ENCODE measurements around the gene ORC3. TPM values are rescaled to one million over a fixed set of nuclear protein-coding genes. Genes with fewer than 3 reads are reported as not detected.

ORC3 gene
- total and polyA plus RNA-seq, 8 donors = 19.3 to 43.5 (median 36.7) TPM

DNA sequence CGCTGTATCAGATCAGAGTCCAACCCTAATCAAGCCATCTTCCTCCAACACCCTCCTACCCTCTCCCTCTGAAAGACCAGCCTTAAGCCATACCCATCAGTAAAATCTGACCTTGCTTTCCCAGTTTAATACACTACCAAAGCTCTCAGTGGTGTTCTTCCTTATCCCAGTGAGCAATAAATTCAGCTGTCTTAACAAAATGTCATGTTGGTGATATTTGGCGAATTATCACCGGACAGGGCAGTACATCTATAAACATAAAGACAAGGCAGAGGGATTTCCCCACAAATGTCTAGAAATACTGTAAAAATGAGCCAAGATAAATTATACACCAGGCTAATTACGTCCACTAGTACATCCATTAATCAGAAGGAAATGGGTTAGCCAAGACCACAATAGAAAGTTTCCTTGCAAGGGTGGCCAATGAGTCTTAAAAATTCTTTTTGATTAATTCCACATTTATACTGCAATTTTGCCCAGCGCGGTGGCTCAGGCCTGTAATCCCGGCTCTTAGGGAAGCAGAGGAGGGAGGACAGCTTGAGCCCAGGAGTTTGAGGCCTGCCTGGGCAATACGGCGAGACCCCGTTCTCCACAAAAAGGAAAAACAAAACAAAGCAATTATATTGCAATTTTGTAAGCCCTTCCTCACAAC, 1.1 kb upstream of the ORC3 start:
- Histone ChIP-seq H3K9me3 (no peaks in the 10 kb centered on the region), H3K4me1 (peaks cover 17 to 46% of the 10 kb centered on the region in 2 donors), H3K27me3 (no peaks in the 10 kb centered on the region), H3K27ac (peak overlapping the region; percentile 84 to 85), H3K36me3 (peaks cover 0 to 8% of the 10 kb centered on the region in 2 donors), H3K4me3 (peak overlapping the region; percentile 80 to 97)
- TF ChIP-seq, protein P1, sequence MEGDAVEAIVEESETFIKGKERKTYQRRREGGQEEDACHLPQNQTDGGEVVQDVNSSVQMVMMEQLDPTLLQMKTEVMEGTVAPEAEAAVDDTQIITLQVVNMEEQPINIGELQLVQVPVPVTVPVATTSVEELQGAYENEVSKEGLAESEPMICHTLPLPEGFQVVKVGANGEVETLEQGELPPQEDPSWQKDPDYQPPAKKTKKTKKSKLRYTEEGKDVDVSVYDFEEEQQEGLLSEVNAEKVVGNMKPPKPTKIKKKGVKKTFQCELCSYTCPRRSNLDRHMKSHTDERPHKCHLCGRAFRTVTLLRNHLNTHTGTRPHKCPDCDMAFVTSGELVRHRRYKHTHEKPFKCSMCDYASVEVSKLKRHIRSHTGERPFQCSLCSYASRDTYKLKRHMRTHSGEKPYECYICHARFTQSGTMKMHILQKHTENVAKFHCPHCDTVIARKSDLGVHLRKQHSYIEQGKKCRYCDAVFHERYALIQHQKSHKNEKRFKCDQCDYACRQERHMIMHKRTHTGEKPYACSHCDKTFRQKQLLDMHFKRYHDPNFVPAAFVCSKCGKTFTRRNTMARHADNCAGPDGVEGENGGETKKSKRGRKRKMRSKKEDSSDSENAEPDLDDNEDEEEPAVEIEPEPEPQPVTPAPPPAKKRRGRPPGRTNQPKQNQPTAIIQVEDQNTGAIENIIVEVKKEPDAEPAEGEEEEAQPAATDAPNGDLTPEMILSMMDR (IDR thresholded peaks at IDR 0.05) = no peak
- intact Hi-C loops (cut with DNase I) = no loop called here
- ATAC-seq (peak; percentile 21), DNase-seq (no peak)

DNA sequence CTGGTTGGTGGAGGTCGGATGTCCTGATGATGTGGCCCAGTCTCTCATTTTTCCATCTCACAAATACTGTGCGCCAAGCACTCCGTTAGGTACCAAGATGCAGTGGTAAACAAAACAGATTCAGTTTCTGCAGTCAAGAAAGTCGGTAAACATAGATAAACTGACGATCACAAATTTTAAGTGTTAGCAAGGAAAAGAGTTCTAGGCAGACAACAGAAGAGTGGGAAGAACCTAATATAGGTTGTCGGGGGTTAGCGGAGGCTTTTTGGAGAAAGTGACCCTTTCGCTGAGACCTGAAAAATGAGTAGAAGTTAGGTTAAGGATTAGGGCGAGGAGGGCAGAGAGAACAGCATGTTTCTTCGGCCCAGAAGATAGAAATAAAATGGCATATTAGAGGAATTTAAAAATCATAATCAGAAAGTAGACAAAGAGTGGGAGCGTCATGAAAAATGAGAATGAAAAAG, 514 bp downstream of the ORC3 start:
- Histone ChIP-seq H3K27me3 (no peaks in the 10 kb centered on the region), H3K36me3 (peaks cover 0 to 23% of the 10 kb centered on the region in 2 donors), H3K4me3 (peak overlapping the region; percentile 80 to 97), H3K27ac (peak overlapping the region; percentile 84 to 85), H3K4me1 (peaks cover 17 to 38% of the 10 kb centered on the region in 2 donors), H3K9me3 (no peaks in the 10 kb centered on the region)
- DNase-seq (no peak), ATAC-seq (no peak)
- intact Hi-C loops (cut with DNase I) = no loop called here
- TF ChIP-seq, protein P1 (IDR thresholded peaks at IDR 0.05) = no peak

DNA sequence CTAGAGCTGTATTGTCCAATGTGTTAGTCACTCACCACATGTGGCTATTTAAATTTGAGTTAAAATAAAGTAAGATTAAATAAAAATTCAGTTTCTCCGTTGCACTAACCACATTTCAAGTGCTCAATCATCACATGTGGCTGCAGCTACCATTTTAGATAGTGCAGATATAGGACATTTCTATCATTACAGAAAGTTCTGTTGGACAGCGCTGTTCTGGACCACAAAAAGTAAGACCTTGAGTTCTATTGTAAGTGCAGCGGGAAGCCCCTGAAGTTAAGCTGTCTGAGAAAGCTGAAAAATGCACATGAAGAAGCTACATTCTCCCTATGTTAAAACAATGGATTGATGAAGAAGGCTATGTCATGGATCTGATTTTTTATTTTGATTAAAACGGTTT, 1.1 kb downstream of the ORC3 start:
- intact Hi-C loops (cut with DNase I) = no loop called here

DNA sequence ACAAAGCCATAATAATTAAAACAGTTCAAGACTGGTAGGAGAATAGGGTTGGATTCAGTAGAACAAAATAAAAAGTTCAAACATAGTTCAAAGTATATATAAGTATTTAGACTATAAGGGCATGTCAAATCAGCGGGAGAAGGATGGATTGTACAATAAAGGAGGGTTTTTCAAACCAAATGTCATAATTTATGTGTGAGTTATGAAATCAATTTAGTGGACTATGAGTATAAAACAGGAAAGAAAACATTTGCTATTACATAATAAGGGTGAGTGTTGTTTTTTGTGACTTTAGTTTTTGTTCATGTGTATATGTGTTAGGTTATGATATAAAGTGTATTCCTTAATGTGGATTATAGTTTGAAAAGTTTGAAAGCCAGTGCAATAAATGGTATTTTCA, 10.6 kb downstream of the ORC3 start:
- DNase-seq (no peak), ATAC-seq (no peak)
- Histone ChIP-seq H3K4me1 (no peaks in the 10 kb centered on the region), H3K27ac (no peak overlapping the region), H3K9me3 (no peaks in the 10 kb centered on the region), H3K36me3 (peaks cover 0 to 17% of the 10 kb centered on the region in 2 donors), H3K4me3 (no peak overlapping the region), H3K27me3 (no peaks in the 10 kb centered on the region)
- intact Hi-C loops (cut with DNase I) = no loop called here
- TF ChIP-seq, protein P1 (IDR thresholded peaks at IDR 0.05) = no peak

More for the DNA sequence above, 1.1 kb downstream of the ORC3 start:
- ATAC-seq (no peak), DNase-seq (no peak)
- no peaks in the 10 kb centered on the region for H3K27me3 ChIP-seq
- H3K9me3 ChIP-seq = no peaks in the 10 kb centered on the region
- TF ChIP-seq, protein P1 (IDR thresholded peaks at IDR 0.05) = no peak
- peak overlapping the region in 1 of 2 donors; percentile 80 for H3K4me3 ChIP-seq
- peaks cover 0 to 29% of the 10 kb centered on the region in 2 donors for H3K36me3 ChIP-seq
- H3K27ac ChIP-seq = no peak overlapping the region
- H3K4me1 ChIP-seq = peaks cover 17 to 36% of the 10 kb centered on the region in 2 donors

DNA sequence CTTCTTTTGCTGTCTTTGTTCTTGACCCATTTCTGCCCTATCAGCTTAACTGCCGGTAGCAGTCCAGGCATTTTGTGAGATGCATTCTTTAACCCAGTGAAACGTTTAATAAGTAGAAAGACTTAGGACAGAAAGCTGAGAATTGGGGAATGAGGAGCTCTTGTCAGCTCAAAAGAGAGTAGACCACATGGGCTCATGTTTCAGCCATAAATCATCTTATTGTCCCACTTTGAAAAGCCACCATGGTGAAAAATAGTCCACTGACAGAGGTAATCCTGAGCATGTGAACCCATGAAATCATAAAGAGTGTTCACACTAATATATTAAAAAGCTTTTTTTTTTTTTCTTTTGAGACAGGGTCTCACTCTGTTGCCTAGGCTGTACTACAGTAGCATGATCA, 16.3 kb downstream of the ORC3 start:
- TF ChIP-seq, protein P1 (IDR thresholded peaks at IDR 0.05) = no peak
- no peaks in the 10 kb centered on the region for H3K9me3 ChIP-seq
- intact Hi-C loops (cut with DNase I) = no loop called here
- DNase-seq (no peak), ATAC-seq (no peak)
- no peaks in the 10 kb centered on the region for H3K4me1 ChIP-seq
- no peak overlapping the region for H3K4me3 ChIP-seq
- no peak overlapping the region for H3K27ac ChIP-seq
- H3K36me3 ChIP-seq = peaks cover 0 to 31% of the 10 kb centered on the region in 2 donors
- H3K27me3 ChIP-seq = no peaks in the 10 kb centered on the region
